ENCODE data around the gene SLX4IP. TPM values are rescaled to one million over a fixed set of nuclear protein-coding genes. Genes with fewer than 3 reads are reported as not detected.

The SLX4IP gene
- total RNA-seq, 1 experiment from 2014 or later = 6.4 TPM

GRCh38 chr20:10469056-10469455, 34.0 kb downstream of the SLX4IP start:
- Histone ChIP-seq H3K4me2 (ENCODE audit: low read length) (no peak overlapping the region), H3K27ac (ENCODE audit: low read length) (no peak overlapping the region), H3K36me3 (ENCODE audit: low read depth, low read length) (no peaks in the 10 kb centered on the region), H3K27me3 (ENCODE audit: low read length) (no peaks in the 10 kb centered on the region), H3F3A (ENCODE audit: low read length, unreplicated experiment) (no peaks in the 10 kb centered on the region), H4K20me1 (ENCODE audit: low read length) (no peaks in the 10 kb centered on the region), H3K9me2 (replicated peaks; ENCODE audit: low read length) (no peaks in the 10 kb centered on the region), H3K9ac (ENCODE audit: low read length) (no peak overlapping the region), H3K9me3 (ENCODE audit: low read length) (no peaks in the 10 kb centered on the region), H3K4me3 (ENCODE audit: low read length) (no peak overlapping the region), H2AFZ (ENCODE audit: low read length) (no peak overlapping the region), H3K79me2 (ENCODE audit: low read length) (peaks cover 5% of the 10 kb centered on the region; the same call in 1 of the 2 replicates), H3K4me1 (ENCODE audit: insufficient read depth, low read length) (peaks cover 18% of the 10 kb centered on the region)
- ChIA-PET POLR2A (ENCODE audit: unreplicated experiment) (no interaction called here), CTCF (no interaction called here)
- DNase-seq = no peak
- intact Hi-C loops (cut with micrococcal nuclease) = loop anchor here (1.0 to 10.0 kb wide), 8 partner anchors 43 to 1076 kb away; partner anchors contain the start of gene JAG1
- no TSS peak for BruUV-seq (replicated peaks)
- no peak for ATAC-seq
- TF ChIP-seq EZH2 (IDR thresholded peaks at IDR 0.05; ENCODE audit: low read length, unreplicated experiment) (no peak), EZH2phosphoT487 (IDR thresholded peaks at IDR 0.05; ENCODE audit: borderline replicate concordance, low read length) (no peak), CTCF (conservative IDR thresholded peaks at IDR 0.05; ENCODE audit: low read depth, low read length) (no peak)

DNA sequence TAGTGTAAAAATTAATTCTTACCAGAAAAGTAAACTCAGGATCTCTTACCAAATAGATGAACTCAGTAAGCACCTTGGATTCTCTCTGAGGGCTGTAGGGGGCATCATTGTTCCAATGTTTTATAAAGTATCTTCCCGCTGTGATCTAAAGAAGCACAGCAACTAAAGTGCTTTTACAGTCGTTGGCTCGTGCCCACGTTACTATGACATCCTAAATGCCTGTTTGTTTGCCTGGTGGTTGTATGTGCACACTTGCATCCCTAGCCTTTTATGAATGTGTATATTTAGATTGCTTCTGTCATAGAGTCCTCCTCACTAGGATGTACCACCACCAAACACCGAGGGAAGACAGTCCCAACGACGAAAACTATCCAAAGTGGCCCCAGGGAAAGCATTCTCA, 34.5 kb downstream of the SLX4IP start:
- no peaks in the 10 kb centered on the region for H3K36me3 ChIP-seq (ENCODE audit: low read depth, low read length)
- H3K4me2 ChIP-seq (ENCODE audit: low read length) = peak overlapping the region; percentile 13; the same call in 1 of the 2 replicates
- H3K4me1 ChIP-seq (ENCODE audit: insufficient read depth, low read length) = peaks cover 18% of the 10 kb centered on the region
- no peaks in the 10 kb centered on the region for H3F3A ChIP-seq (ENCODE audit: low read length, unreplicated experiment)
- no peak for TF ChIP-seq EZH2phosphoT487 (IDR thresholded peaks at IDR 0.05; ENCODE audit: borderline replicate concordance, low read length)
- TF ChIP-seq CTCF (conservative IDR thresholded peaks at IDR 0.05; ENCODE audit: low read depth, low read length) = peak; percentile 80
- H3K27ac ChIP-seq (ENCODE audit: low read length) = peak overlapping the region; percentile 23
- no peaks in the 10 kb centered on the region for H3K9me3 ChIP-seq (ENCODE audit: low read length)
- no peaks in the 10 kb centered on the region for H3K9me2 ChIP-seq (replicated peaks; ENCODE audit: low read length)
- POLR2A ChIA-PET (ENCODE audit: unreplicated experiment) = no interaction called here
- CTCF ChIA-PET = no interaction called here
- H3K79me2 ChIP-seq (ENCODE audit: low read length) = peaks cover 5% of the 10 kb centered on the region; the same call in 1 of the 2 replicates
- intact Hi-C loops (cut with micrococcal nuclease) = loop anchor here (1.0 to 10.0 kb wide), 8 partner anchors 43 to 1075 kb away; partner anchors contain the start of gene JAG1
- no peaks in the 10 kb centered on the region for H4K20me1 ChIP-seq (ENCODE audit: low read length)
- H3K9ac ChIP-seq (ENCODE audit: low read length) = no peak overlapping the region; the same call in 1 of the 2 replicates
- no peak overlapping the region for H2AFZ ChIP-seq (ENCODE audit: low read length)
- no peak overlapping the region for H3K4me3 ChIP-seq (ENCODE audit: low read length)
- H3K27me3 ChIP-seq (ENCODE audit: low read length) = no peaks in the 10 kb centered on the region
- BruUV-seq (replicated peaks) = no TSS peak
- DNase-seq = peak; percentile 87
- peak; percentile 79 for ATAC-seq

- TF ChIP-seq CTCF (conservative IDR thresholded peaks at IDR 0.05; ENCODE audit: low read depth, low read length) (no peak), EZH2 (IDR thresholded peaks at IDR 0.05; ENCODE audit: low read length, unreplicated experiment) (no peak), EZH2phosphoT487 (IDR thresholded peaks at IDR 0.05; ENCODE audit: borderline replicate concordance, low read length) (no peak)
- intact Hi-C loops (cut with micrococcal nuclease) = no loop called here
- no TSS peak for BruUV-seq (replicated peaks)
- ATAC-seq (no peak), DNase-seq (no peak)
- Histone ChIP-seq H3K27ac (ENCODE audit: low read length) (no peak overlapping the region), H3K4me3 (ENCODE audit: low read length) (no peak overlapping the region), H3F3A (ENCODE audit: low read length, unreplicated experiment) (no peaks in the 10 kb centered on the region), H3K36me3 (ENCODE audit: low read depth, low read length) (no peaks in the 10 kb centered on the region), H3K27me3 (ENCODE audit: low read length) (no peaks in the 10 kb centered on the region), H3K9ac (ENCODE audit: low read length) (no peak overlapping the region), H3K9me2 (replicated peaks; ENCODE audit: low read length) (no peaks in the 10 kb centered on the region), H3K9me3 (ENCODE audit: low read length) (no peaks in the 10 kb centered on the region), H4K20me1 (ENCODE audit: low read length) (no peaks in the 10 kb centered on the region), H3K79me2 (ENCODE audit: low read length) (peaks cover 5% of the 10 kb centered on the region; the same call in 1 of the 2 replicates), H3K4me1 (ENCODE audit: insufficient read depth, low read length) (peaks cover 18% of the 10 kb centered on the region), H2AFZ (ENCODE audit: low read length) (no peak overlapping the region), H3K4me2 (ENCODE audit: low read length) (no peak overlapping the region)
- POLR2A ChIA-PET (ENCODE audit: unreplicated experiment) = no interaction called here
- CTCF ChIA-PET = no interaction called here
Measured at GRCh38 chr20:10470276-10470675, 35.2 kb downstream of the SLX4IP start.

All from PC-3 (cell line).